Measurements from ENCODE around the gene ITPR2.
A peak's percentile ranks its signal among the peaks of the same experiment; 100 is the strongest.
"Not testable (repeated sequence)": the region's sequence is repeated elsewhere in the genome, so short reads cannot be mapped to it uniquely, and the experiment has no call there.

ITPR2 gene

DNA sequence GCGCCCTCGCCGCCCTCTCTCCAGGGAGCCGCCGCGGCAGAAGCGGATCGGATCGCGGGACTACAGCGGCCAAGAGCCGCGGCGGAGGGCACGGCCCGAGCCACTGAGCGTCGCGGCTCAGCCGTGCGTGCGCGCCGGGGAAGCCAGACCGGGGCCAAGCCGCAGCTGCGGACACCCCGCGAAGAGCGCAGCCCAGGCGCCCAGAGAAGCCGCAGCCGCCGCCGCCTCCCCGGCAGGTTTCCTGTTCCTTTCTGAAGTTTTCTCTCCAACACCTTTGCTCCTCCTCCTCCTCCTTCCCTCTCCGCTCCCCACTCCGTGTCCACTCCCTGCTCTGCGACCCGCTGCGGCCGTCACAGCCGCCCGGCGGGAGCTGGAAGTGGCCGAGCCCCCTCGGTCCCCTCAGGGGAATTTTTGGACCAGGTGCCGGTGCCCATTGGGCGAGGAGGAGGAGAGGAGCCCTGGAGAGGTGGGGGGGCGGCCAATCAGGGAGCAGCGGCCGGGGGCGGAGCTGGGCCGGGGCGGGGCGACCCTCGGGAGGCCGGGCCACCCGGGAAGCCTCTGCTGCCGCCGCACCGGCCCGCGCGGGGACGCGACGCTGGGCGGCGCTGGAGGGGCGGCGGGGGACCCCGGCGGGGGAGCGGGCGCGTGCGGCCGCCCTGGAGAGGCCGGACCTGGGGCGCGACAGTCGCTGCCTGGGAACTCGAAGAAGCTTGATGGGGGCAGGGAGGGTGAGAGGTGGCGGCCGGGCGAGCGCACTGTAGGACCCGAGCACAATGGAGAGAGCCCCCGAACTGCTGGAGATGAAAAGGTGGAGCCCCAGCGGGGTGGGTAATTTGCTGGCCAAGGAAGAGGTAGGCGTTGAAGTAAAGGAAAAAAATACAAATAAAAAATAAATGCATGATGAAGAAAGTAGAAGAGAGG is at the start of gene ITPR2:
Gene ITPR2, minus strand, starts transcription at position 373 of the 921 bp plus-strand sequence. CDS start 413 bp downstream, outside the sequence.
- peak; percentile 93 for DNase-seq (ENCODE audit: low spot score)

DNA sequence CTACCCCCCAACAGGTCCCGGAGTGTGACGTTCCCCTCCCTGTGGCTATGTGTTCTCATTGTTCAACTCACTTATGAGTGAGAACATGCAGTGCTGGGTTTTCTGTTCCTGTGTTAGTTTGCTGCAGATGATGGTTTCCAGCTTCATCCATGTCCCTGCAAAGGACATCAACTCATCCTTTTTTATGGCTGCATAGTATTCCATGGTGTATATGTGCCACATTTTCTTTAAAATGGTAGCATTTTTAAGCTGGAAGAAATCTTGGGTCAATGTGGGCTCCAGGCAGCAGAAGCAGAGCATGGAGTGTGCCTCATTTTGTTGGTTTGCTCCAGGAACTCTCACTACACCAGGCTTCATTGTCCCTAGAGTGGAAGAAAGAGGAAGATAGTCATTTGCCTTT is 47.6 kb upstream of the ITPR2 start:
- no peak for DNase-seq (ENCODE audit: low spot score)

DNA sequence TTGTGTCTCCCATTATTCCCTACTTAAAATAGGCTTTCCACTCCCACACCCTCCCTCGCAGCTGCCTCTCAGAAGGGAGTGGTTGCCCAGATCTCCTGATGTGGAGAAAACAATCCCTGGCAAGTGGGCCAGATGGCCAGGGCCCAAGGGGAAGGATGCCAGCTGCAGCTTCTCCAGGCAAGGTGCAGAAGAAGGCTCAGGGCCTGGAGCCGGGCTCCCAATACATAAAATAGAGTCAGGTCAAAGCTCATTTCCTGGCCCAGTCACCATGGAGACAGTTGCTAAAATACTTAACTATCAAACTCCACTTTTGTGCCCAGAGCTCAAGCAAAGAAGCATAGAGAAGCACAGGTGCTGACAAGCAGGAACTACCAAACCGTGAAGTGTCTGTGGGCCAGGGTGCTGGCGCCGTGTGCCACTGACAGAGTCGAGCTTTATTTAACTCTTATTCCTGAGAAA is 45.7 kb upstream of the ITPR2 start:
- DNase-seq (ENCODE audit: low spot score) = no peak

DNA sequence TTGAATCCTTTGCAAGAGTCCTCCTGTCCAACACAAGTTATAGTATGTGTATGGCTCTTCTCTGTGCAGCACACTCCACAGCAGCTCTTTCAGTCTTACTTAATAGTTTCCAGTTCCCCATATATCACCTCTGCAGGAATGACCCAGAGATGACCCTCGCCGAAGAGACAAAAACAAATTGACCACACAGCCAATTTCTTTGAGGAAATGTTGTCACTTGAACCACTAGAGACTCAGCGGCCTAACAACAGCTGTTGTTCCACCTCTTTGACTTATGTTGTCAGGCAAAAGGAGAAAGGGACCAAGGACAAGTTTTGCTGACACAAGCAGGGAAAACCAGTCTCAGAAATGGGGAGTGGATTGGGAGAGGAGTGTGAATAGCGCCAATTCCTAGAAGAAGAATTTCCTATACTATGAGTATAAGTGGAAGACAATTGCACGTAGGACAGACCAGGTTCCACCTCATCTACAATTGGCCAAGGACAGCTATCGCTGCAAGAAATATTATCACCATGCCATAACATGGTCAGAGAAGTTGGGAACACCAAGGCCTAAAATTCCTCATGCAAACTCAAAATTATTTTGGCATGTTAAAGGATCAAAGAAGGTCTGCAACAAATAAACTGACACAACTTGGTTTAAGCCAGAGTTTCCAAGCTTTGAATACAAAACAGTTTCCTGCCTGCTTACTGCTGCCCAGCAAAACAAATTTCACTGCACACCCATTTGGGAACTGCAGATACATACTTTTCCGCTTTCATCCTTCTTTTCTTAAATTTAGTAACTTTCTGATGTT is 41.7 kb upstream of the ITPR2 start:
- no peak for DNase-seq (ENCODE audit: low spot score)

DNA sequence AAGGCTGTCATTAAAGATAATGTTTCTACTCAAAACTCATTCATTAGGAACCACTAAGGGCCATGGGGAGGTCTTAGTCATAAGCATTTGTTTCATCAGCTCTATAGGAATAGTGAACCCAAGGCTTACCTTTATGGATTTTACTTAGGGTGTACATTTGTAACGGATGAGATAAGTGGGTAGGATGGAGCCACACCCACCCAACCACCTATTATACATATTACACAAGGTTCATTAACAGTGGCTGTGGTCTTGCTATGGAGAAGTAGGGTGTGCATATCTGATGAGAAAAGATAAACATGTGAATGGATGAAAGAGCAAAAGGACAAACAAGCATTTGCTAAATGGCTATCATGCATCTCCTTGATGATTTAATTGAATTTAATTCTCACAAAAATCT is 39.6 kb upstream of the ITPR2 start:
- DNase-seq (ENCODE audit: low spot score) = no peak

DNA sequence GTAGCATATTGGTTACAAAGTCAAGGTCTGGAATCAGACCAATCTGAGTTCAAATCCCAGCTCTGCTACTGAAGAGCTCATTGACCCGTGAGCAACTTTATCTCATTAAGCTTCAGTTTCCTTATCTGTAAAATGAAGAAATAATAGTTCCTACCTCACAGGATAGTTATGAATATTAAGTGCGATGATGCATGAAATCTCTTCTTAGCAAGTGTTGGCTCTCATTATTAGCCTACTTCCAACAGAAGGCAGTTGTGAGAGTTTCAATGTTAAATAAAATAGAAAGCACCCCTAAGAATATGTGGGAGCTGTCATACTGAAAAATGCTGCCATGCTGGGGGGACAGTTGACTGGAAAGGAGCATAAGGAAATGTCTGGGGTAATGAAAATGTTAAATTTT is 39.0 kb upstream of the ITPR2 start:
- no peak for DNase-seq (ENCODE audit: low spot score)

DNA sequence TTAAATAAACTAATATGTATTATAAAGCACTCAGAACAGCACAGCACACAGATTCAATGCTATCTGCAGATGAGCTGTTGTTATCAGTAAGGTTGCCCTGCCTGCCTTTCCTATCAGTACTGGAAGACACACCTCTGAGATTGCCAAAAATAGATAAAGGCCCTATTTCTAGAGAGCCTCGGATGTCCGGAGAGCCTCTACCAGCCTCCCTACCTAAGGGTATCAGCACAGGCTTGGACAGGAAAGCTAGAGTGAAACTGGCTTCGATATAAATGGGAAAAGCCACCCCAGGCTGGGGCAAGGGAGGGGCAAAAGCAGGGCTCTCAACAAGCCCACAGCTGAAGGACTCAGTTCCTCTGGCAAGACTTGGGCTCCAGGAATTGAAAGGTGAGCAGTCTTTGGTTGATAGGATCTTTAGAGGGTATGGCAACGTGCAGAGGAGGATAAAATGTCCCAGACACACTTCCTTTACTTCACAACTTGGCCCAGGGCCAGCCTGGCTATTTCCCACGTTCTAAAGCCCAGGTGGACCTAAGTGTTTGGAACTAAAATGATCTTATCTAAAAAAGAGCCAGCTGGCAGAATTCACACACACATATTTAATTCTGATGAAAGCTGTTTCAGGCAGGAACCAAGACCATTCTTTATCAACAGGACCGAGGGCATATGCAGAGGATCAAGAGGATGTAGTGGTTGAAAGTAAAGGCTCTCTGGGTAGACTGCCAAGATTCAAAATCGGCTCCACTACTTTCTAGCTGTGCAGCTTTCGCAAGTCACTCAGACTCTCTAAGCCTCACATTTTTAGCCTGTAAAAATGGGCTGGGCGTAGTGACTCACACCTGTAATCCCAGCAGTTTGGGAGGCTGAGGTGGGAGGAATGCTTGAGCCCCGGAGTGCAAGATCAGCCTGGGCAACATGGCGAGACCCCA is 37.8 kb upstream of the ITPR2 start:
- no peak for DNase-seq (ENCODE audit: low spot score)

DNA sequence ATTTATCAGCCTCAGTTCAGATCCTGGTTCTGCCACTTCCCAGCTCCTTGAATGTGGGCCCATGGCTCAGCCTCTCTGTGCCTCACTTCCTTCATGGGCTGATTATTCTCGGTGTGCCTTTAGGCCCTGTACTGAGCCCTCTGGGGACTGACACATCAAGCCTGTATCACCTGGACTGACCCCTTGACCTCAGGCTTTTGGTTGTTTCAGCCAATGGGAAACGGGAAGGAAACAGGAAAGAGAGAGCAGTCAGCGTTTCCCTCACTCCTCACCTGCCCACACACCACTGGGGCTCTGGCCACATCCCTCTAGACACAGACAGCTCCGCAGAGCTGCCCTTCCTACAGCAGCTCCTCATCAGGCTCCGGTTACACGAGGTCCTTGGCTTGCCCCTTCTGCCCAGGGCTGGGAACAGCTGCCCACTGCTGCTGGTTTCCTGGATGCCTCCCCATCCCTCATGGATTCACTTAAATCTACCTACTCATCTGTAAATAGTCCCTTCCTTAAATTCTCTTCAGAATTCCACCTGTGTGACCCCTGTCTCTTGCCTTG is 37.0 kb upstream of the ITPR2 start:
- no peak for DNase-seq (ENCODE audit: low spot score)

DNA sequence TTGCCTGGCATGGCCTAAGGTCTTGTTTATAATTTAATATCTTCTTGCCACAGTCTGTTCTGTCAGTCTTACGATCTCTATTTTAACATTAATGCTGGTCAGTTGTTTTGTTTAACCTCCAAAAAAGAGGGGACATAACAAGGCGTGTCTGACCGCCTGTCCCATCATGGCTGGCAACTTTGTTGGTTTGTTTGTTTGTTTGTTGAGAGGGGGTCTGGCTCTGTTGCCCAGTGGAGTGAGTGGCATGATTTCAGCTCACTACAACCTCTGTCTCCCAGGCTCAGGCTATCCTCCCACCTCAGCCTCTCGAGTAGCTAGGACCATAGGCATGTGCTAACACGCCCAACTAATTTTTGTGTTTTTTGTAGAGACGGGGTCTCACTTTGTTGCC is 36.1 kb upstream of the ITPR2 start:
- no peak for DNase-seq (ENCODE audit: low spot score)

DNA sequence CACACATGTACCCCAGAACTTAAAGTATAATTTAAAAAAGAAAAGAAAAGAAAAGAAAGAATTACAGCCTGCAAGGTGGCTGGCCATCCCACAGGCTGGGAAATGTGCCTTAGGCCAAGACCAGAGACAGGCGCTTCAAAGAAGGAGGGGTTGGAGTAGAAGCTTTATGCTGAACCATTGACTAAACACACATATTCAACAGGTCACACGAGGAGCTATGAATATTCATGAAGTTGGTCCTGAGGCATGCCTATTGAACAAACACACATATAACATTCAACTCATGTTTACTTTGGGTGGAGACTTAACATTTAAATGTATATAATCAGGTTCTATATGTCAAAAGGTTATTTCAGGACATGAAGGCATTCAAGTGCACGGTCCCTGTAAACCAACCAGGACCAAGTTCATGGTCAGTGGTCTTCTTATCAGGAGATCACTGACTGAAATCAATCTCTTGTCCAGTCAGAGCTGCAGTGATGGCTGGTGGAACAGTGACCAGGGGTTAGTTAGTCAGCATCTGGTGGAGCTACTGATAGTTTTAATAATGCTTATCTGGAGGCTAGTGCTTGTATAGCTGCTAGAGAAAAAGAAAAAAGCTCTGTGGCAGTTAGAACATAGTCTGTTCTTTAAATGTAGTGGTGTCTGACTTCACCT is 35.6 kb upstream of the ITPR2 start:
- DNase-seq (ENCODE audit: low spot score) = no peak

DNA sequence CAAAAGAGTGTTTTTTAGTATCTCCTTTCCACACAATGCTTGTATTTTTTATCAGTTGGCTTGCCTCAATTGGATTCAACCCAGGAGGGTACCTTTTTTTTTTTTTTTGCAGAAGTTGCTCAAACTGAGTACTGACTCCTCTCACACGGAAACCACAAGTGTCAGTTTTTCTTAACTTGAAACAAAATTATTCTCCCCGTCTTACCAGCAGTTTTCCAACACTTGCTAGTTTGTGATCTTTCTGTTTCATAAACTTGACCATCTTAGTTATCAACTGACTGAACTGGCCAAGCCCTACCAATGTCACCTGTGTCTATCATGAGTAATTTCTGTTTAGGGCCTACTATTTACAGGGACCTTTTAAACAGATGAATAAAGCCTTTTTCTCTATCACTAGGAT is 34.1 kb upstream of the ITPR2 start:
- DNase-seq (ENCODE audit: low spot score) = peak; percentile 72

DNA sequence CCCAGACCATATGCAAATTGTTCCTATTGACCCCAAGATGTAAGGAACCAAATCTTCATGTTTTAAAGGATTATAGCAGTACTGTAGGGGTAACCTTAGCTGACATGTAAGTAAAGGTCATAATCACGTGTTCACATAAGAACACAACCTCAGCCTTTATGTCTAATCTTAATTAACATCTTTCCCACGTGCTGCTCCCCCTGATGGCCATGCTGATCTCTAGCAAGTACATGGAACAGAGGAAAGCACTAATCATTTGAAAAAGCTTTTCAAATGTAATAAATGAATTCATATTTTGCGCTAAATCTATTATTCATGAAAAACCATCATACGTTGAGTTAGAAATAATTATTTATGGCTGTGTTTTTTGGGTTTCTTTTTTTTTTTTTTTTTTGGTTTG is 30.5 kb upstream of the ITPR2 start:
- no peak for DNase-seq (ENCODE audit: low spot score)

DNA sequence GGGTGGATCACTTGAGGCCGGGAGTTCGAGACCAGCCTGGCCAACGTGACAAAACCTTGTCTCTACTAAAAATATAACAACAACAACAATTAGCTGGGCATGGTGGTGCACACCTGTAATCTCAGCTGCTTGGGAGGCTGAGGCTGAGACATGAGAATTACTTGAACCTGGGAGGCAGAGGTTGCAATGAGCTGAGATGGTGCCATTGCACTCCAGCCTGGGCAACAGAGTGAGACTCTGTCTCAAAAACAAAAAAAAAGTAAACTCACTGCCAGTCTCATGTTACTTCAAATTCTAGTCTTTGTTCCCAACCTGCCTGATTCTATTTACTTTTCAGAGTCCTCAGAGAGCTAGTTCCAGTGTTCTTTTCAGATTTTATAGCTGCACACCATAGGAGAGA is 29.8 kb upstream of the ITPR2 start:
- DNase-seq (ENCODE audit: low spot score) = not testable (repeated sequence)

DNA sequence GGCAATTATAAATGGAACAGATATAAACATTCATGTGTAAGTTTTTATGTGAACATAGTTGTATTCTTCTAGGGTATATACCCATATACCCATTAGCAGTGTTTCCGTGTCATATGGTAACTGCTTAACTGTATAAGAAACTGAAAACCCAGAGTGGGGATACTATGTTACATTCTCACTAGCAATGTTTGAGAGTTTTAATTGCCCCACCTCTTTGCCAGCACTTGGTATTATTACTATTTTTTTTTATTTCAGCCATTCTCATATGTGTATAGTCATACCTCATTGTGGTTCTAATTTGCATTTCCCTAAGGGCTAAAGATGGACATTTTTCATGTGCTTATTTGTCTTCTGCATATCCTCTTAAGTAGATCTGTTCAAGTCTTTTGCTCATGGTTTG is 28.7 kb upstream of the ITPR2 start:
- no peak for DNase-seq (ENCODE audit: low spot score)

DNA sequence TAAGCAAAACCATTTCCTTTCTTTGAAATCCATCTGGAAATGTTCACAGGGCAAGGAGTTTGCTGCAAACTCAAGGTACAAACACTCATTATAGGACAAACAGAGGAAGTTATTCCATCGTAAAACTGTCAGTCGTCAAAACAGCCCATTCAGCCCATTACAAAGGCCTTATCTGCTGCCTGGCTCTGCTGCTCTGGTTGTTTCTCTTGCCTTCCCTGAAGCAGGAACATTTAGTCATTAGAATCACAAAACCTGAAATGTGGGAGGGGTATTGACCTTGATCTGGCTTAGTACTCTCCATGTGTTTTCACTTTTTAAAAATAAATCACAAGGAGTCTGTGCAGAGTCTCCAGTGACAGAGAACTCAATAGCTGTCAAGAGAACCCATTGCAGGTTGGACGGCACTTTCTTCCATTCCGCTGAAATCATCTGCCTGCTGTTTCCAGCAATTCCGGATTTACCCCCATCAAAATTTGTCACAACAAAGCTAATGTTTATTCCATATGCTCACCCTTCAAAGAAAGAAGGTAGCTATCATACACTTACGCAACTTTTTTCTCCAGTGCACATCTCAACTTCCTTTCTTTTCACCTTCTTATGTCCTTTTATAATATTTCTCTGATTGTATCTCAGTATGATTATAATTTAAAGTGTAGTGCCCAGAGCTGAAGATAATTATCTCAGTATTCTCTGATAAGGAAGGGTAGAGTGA is 24.6 kb upstream of the ITPR2 start:
- no peak for DNase-seq (ENCODE audit: low spot score)

DNA sequence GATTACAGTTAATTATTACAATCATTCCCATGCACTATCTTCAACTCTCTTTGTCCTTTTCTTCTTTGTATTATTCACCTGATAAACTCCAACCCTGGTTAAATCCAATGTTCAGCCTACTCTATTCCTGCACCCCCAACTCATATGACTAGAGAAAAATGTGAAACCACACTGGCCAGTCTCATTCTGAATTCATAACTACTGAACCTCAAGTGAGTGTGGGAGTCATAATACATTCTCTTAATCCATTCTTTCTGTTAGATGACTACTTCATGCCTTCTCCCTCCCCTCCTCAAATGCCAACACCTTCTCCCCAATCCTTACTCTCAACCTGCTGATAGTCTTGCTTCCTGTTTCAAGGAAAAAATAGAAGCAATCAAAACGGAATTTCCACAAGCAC is 22.3 kb upstream of the ITPR2 start:
- no peak for DNase-seq (ENCODE audit: low spot score)

DNA sequence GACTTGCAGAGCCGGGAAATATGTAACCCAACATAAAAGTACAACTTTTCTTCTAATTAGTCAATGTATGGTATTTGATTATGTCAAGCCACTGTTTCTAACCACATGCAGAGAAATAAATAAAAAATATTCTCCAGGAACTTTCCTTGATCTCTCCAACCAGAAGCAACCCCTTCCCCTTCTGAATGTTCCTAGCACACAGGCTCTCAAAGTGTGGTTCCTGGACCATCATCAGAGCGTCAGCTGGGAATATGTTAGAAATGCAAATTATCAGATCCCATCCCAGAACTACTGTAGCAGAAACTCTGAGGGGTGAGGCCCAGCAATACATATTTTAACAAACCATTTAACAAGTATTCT is 21.0 kb upstream of the ITPR2 start:
- no peak for DNase-seq (ENCODE audit: low spot score)

DNA sequence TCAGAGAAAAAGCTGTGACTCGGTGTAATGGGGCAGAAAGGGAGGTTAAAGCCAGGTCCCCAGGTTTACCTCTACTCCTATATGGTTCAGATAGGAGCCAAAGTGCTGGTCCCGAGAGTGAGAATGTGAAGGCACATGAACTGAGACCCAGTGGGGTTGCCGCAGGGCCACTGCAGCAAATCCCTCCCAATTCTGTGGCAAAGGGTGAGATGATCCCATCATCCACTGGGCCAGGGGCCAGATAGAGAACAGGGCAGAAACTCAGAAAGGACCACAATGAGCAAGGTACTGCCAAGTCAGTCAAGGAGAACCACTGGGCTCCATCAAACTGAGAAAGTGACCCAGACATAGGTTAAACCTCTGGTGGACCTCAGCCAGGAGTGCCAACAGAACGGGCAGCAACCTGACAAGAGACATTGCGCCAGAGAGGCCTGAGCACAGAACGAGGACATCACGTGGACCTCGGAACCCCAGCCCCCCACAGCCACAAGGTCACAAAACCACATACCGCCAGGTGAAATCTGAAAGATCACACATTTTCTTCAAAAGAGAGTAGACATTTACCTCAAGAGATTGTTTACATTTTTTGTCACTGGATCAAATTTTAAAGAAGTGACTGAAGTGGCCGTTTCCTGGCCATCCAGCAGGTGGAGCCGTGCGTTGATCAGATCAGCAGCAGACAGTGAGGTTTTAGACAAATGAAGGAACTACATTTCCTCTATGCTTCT is 20.5 kb upstream of the ITPR2 start:
- peak; percentile 73 for DNase-seq (ENCODE audit: low spot score)

DNA sequence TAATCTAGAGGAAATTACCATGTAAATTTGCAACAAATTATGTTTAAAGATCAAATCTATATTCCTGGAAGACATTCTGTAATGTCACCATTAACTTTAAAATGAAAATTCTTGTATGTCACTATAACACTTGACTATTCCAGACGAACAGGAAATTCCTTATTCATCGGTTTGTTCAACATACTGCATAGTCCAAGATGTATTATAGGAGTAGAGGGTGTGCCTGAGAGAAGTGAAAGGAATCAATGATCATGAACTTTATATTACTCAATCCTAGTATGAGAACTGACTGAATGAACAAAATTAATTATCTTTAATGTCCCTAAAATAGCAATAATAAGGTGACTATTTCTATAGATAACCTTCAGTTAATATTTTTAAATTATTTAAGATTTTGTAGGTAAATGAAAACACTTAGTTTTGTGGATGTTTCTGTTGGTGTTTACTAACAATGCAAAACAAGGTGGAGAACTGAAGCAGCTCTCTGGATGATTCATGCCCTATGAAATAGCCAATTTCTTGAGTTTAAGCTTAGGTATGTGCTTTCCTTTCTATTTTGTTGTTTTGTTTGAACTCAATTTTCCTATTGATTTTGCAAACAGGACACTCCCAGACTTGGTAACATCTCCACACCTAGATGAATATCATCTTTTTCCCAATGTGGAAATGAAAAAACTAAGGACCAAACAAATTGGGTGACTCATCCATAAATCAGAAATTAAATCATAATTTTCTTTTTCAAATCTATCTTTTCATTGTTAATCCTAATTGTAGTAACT is 18.2 kb upstream of the ITPR2 start:
- DNase-seq (ENCODE audit: low spot score) = no peak

All from activated CD4-positive, alpha-beta T cell treated with anti-CD3 and anti-CD28 coated beads, Interleukin-2, Interleukin-4, amounts not matched to agents 100 ng/mL and 50 ng/mL, durations not matched to agents 16 hours and 8 hours (primary cell).